HG02852 (cell line): ENCODE results near the gene FGD4.

Experiments
- ATAC-seq: cut with Tn5 transposase; IDR thresholded peaks from one replicate; pipeline ENCODE4 v1.9.1; 2021; ENCODE audit warnings: mild to moderate bottlenecking, moderate library complexity; ENCODE audit not compliant: unreplicated experiment

The FGD4 gene

DNA sequence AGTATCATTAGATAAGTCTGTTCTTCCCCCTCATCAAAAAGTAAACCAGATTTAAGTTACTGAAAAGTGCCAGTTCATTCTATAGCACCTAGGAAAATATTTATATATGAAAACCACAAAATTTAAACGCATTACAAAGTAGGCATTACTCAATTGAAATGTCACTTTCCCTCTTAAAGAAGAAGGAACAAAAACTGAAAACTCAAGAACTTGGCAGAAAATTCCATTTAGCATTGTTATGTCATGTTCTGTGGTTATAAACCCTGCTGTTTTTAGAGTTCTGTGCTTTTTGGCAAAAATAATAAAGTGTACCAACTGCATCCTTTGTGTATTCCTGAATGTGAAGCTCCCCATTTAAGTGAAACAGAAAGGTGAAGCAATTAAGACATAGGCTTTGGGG is 3.6 kb downstream of the FGD4 start:
- ATAC-seq, result no peak

- ATAC-seq, result no peak
Measured at GRCh38 chr12:32407795-32408194, 8.4 kb downstream of the FGD4 start.

- no peak for ATAC-seq
Measured at GRCh38 chr12:32413412-32413811, 14.1 kb downstream of the FGD4 start.

DNA sequence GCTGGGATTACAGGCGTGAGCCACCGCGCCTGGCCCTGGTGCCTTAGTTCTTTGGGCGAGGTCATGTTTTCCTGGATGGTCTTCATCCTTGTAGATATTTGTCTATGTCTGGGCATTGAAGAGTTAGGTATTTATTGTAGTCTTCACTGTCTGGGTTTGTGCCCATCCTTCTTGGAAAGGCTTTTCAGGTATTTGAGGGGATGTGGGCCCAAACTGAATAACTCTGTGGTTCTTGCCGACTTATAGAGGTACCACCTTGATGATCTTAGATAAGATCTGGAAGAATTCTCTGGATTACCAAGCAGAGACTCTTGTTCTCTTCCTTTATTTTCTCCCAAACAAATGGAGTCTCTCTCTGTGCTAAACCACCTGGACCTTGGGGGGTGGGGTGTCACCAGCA is 18.9 kb downstream of the FGD4 start:
- ATAC-seq, result no peak

DNA sequence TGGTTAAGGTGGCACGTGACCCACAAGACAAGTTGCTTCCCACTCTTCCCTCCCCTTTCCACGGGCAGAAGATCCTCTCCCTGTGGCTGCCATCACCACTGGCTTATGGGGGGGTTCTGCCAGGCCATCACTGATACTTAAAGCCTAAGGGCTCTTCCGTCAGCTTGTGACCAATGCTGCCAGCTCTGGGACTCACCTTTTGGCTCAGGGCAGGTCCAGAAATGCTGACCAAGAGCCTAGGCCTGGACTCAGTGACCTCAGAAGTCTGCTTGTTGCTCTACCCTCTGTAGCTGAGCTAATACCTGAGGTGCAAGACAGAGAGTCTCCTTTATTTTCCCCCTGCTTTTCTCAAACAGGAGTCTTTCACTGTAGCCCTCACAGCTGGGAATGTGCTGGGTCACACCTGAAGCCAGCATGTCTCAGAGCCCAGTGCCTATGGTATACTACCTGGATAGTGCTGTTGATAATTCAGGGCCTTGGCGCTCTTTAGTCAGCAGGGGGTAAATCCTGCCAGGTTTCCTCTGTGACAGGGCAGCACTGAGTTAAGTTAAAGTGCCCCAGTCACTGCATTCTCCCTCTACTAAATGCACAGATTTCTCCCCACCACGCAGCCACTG is 19.7 kb downstream of the FGD4 start:
- ATAC-seq, result no peak

GRCh38 chr12:32419520-32419960 is 20.2 kb downstream of the FGD4 start:
- peak; percentile 56 for ATAC-seq

GRCh38 chr12:32420356-32420755 is 21.0 kb downstream of the FGD4 start:
- ATAC-seq, result no peak

- no peak for ATAC-seq
Measured at GRCh38 chr12:32423559-32423958, 24.2 kb downstream of the FGD4 start.

DNA sequence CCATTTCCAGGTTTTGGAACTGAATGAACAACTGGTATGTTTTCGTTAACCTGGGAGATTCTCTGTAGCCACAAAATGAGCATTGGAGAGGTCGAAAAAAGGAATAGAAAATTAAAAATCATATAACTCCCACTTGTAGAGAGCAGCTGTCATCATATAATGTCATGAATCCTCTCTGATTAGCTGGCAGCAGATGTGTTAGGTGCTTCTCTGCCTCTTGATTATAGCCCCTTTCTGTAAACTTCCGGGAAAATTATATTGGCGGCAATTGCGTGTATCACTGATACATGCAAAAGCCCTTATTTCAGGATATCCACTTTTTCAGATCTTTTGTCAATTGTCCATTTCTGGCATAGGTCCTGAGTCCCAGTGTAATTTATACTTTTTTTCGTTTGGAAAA is 31.7 kb downstream of the FGD4 start:
- no peak for ATAC-seq

GRCh38 chr12:32435921-32436705 is 36.8 kb downstream of the FGD4 start:
- no peak for ATAC-seq

- no peak for ATAC-seq
Measured at GRCh38 chr12:32437095-32437515, 37.7 kb downstream of the FGD4 start.

GRCh38 chr12:32440120-32440865 is 40.9 kb downstream of the FGD4 start:
- ATAC-seq, result no peak

GRCh38 chr12:32443491-32443890 is 44.1 kb downstream of the FGD4 start:
- no peak for ATAC-seq

DNA sequence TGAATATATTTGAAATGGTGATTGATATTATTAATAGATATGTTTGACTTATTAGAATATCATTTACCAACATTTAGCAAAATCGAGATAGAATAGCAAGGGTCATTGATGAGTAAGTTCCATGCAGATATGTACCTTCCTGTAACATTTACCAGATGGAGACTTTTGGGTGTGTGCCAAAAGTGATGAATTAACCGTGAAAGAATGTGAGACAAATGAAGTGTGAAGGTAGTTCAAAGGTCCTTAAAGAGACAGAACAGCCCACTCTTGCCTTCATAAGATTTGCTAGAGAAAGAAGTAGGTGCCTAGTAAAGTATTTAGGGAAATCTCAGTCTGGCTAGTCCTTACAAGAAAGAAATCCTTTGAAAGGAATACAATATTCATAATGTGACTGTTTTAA is 45.5 kb downstream of the FGD4 start:
- no peak for ATAC-seq

DNA sequence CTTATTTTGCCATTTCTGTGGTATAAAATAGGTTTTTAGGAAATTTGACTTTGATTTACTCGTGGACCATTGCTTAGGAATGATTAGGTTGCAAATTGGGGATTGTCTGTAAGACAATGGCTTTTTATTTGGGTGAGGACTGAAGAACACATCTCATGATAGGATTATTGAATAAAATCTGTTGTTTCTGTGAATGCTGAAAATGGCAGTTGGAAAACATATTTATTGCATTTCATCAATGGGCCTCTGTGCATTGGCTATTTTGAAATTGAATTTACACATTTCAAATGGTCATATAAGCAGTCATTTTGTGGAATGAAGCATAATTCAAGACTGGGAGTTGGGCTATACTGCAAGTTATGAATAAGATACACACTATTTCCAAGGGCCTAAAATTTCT is 46.0 kb downstream of the FGD4 start:
- ATAC-seq, result no peak

- ATAC-seq, result no peak
Measured at GRCh38 chr12:32446316-32447119, 47.2 kb downstream of the FGD4 start.

GRCh38 chr12:32448586-32448985 is 49.2 kb downstream of the FGD4 start:
- no peak for ATAC-seq

DNA sequence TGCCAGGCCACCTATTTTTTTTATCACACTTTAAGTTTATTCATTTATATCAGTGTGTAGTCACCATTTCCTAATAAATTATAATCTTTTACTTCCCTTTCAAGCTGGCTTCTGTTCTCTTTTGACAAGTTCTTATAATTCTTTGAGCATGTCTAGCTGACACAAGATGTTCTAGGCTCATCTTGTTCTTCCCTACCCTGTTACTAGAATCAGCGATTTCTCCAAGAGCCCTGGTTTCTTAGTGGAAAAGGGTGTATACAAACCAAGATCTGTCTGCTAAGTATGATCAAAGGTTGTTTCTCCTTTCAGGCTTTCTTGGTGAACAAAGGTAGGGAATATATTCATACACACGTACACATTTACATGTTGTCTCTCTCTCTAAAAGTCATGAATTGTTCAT is 51.0 kb downstream of the FGD4 start:
- no peak for ATAC-seq

DNA sequence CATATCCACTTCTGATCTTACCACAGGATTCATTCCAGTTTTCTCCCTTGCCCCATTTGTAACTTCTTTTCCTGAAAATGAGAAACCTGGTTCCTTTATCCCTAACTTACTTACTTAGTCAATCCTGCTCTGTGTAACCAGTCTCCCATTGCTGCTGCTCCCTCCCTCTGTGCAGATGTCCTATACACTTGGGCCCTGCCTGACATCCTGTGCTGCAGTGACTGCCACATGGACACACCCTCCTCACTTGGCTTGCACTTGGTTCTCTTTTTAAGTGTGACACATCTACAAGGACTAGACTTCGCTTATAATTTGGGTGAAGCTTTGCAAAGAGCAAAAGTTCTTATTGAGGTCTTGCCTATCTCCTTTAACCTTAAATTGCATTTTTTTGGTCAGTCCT is 51.4 kb downstream of the FGD4 start:
- ATAC-seq, result no peak

DNA sequence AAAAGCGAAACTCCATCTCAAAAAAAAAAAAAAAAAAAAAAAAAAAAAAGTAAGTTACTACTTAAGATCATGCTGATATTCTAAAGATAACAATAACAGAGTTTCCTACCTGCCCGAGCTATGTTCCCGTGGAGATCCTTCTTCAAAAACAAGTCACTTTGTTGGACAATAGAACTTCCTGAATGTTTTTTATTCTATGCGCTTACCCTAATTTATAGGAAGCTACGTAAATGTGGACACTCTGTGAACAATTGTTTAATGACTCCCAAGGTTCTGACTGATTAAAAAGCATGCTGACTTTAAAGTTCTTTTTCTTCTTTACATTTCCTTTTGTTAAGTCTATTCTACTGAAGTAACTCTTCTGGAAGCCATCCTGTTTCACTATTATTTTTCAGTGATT is 52.5 kb downstream of the FGD4 start:
- ATAC-seq, result no peak

DNA sequence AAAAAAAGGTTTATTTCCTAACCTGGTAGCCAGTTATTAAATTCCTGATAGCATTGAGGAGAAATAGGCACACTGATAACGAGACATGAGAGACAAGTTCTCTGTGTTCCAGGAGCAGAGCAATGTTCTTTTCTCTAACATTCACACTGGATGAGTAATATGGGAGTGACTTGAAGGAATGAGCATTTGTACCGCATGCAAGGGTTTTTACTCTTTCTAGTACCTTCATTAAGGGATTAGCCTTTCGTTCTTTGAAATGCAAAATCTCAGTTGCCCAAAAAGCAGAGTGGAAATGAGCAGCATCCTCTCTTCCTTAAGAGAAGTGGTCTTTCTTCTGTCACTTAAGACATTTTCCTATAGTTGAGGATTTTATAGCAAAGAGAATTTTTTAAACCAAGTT is 54.7 kb downstream of the FGD4 start:
- ATAC-seq, result no peak
